ENCODE data around the gene SLC6A20.

DNA sequence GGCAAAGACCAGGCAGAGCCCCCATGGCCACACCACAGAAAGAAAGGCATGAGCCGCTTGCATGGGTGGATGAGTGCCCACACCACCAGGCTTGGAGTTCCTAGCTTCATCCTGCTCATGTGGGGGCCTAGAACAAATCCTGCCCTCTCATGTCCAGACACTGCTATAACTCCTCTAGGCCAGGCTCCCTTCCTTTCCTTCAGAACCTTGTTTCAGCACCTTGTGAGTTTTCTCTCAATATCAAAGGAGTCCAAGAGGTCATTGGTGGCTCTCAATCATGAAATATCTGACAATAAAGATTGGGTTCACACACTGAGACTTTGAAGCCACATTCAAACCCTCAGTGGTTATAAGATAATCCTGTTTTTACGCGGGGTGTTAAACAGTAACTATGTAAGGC lies 12.7 kb downstream of the SLC6A20 start:
- TF ChIP-seq, protein P1, sequence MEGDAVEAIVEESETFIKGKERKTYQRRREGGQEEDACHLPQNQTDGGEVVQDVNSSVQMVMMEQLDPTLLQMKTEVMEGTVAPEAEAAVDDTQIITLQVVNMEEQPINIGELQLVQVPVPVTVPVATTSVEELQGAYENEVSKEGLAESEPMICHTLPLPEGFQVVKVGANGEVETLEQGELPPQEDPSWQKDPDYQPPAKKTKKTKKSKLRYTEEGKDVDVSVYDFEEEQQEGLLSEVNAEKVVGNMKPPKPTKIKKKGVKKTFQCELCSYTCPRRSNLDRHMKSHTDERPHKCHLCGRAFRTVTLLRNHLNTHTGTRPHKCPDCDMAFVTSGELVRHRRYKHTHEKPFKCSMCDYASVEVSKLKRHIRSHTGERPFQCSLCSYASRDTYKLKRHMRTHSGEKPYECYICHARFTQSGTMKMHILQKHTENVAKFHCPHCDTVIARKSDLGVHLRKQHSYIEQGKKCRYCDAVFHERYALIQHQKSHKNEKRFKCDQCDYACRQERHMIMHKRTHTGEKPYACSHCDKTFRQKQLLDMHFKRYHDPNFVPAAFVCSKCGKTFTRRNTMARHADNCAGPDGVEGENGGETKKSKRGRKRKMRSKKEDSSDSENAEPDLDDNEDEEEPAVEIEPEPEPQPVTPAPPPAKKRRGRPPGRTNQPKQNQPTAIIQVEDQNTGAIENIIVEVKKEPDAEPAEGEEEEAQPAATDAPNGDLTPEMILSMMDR (conservative IDR thresholded peaks at IDR 0.05 in 1 of 2, IDR thresholded peaks at IDR 0.05 in 1 of 2; ENCODE audit: extremely low read depth in 1 of 2, insufficient read depth in 1 of 2, low read depth in 1 of 2, low read length in 2 of 2), result no peak
- TF ChIP-seq EZH2 (IDR thresholded peaks at IDR 0.05; ENCODE audit: borderline replicate concordance, low read length), result no peak
